Peyer's patch (tissue), 4 donors: Measurements from ENCODE around the gene RNF150. TPM values are rescaled to one million over a fixed set of nuclear protein-coding genes. Genes with fewer than 3 reads are reported as not detected.

Source experiments
- DNase-seq, 3 donors: peaks; one replicate each; pipeline ENCODE4 v3.0.0-alpha.2; 2017 to 2019
- H3K27ac ChIP-seq, 4 donors: fragments of 200-600 bp; sonication (generic); one replicate each; pipeline ENCODE4 v1.5.1; 2016 to 2019
- H3K27me3 ChIP-seq, 2 donors: fragments of 200-600 bp; sonication (generic); one replicate each; pipeline ENCODE4 v1.5.1; 2019
- H3K36me3 ChIP-seq, 3 donors: fragments of 200-600 bp; sonication (generic); one replicate each; pipeline ENCODE4 v1.5.1; 2016 to 2019
- H3K4me1 ChIP-seq, 4 donors: fragments of 200-600 bp; sonication (generic); one replicate each; pipeline ENCODE4 v1.5.1; 2016 to 2019
- H3K4me3 ChIP-seq, 4 donors: fragments of 200-600 bp; sonication (generic); 1 replicate in 3 of 4; 2 replicates in 1 of 4; pipeline ENCODE4 v1.5.1; 2016 to 2019; ENCODE audit warnings: mild to moderate bottlenecking in 1 of 4
- H3K9me3 ChIP-seq, 4 donors: fragments of 200-600 bp; sonication (generic); one replicate each; pipeline ENCODE4 v1.5.1; 2016 to 2019; ENCODE audit warnings: mild to moderate bottlenecking in 1 of 4
- CTCF ChIP-seq, 6 experiments: fragments of 450-650 bp in 4 of 6; fragments of 200-600 bp in 2 of 6; sonication (generic) in 1 of 6; IDR thresholded peaks; one replicate each; pipeline ENCODE4 v1.5.1; 2017 to 2019; ENCODE audit warnings: antibody characterized with exemption in 6 of 6, mild to moderate bottlenecking in 3 of 6, moderate library complexity in 1 of 6
- POLR2A ChIP-seq, 2 donors: fragments of 450-650 bp; IDR thresholded peaks; one replicate each; pipeline ENCODE4 v1.5.1; 2017; ENCODE audit warnings: antibody characterized with exemption in 2 of 2, mild to moderate bottlenecking in 2 of 2, moderate library complexity in 2 of 2
- total RNA-seq, 4 donors: library from RNA; depleted of rRNA; stranded (reverse); fragments of >200 nt; gene quantifications; one replicate each; pipeline ENCODE4 v1.1.0, GENCODE V29; 2016

The RNF150 gene
- total RNA-seq, 4 donors from 2014 or later: 1.2 to 9.9 (median 2.5) TPM

GRCh38 chr4:141045848-141046247 lies 87.4 kb downstream of the RNF150 start:
- Histone ChIP-seq H3K9me3 (peaks cover 0 to 3% (median 0%) of the 10 kb centered on the region in 4 donors), H3K27ac (peak overlapping the region in 1 of 4 donors; percentile 55), H3K4me1 (no peaks in the 10 kb centered on the region), H3K27me3 (no peaks in the 10 kb centered on the region), H3K4me3 (no peak overlapping the region), H3K36me3 (no peaks in the 10 kb centered on the region)
- DNase-seq: no peak
- TF ChIP-seq POLR2A (IDR thresholded peaks at IDR 0.05) (no peak), CTCF (IDR thresholded peaks at IDR 0.05) (no peak)

- no peak for DNase-seq
- no peaks in the 10 kb centered on the region for H3K9me3 ChIP-seq
- H3K27ac ChIP-seq: no peak overlapping the region
- H3K27me3 ChIP-seq: no peaks in the 10 kb centered on the region
- H3K4me3 ChIP-seq: no peak overlapping the region
- H3K36me3 ChIP-seq: no peaks in the 10 kb centered on the region
- no peaks in the 10 kb centered on the region for H3K4me1 ChIP-seq
- TF ChIP-seq CTCF (IDR thresholded peaks at IDR 0.05) (no peak), POLR2A (IDR thresholded peaks at IDR 0.05) (no peak)
These were observed 92.2 kb downstream of the RNF150 start for GRCh38 chr4:141041021-141041476.

DNA sequence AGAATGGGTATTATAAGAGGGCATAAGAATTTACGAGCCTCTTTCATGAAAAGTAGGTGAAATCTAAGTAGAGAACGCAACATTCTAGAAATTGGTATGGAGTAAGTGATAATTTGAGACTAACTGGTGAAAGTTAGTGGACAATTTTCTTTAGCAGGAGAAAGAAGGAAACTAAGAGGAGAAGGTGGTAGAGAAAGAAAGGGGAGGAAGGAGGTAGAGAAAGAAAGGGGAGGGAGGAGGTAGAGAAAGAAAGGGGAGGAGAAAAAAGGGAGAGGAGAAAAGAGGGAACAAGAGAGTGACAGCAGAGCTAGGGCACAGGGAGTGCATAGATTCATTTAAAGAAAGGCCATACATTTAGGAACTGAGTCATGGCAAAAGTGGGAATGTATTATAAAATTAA lies 94.1 kb downstream of the RNF150 start:
- no peak overlapping the region for H3K4me3 ChIP-seq
- TF ChIP-seq POLR2A (IDR thresholded peaks at IDR 0.05): no peak
- no peak for TF ChIP-seq CTCF (IDR thresholded peaks at IDR 0.05)
- no peak for DNase-seq
- no peak overlapping the region for H3K27ac ChIP-seq
- H3K36me3 ChIP-seq: no peaks in the 10 kb centered on the region
- no peaks in the 10 kb centered on the region for H3K4me1 ChIP-seq
- no peaks in the 10 kb centered on the region for H3K27me3 ChIP-seq
- H3K9me3 ChIP-seq: no peaks in the 10 kb centered on the region

DNA sequence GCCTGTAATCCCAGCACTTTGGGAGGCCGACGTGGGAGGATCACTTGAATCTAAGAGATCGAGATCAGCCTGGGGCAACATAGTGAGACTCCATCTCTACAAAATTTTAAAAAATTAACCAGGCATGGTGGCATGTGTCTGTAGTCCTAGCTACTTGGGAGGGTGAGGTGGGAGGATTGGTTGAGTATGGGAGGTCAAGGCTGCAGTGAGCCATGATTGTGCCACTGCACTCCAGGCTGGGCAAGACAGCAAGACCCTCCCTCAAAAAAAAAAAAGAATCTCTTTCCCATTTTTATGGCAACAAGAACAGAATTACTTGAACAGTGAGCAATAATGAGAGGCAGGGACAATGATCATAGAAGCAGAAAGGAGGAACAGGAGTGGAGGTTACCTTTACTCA lies 94.8 kb downstream of the RNF150 start:
- H3K27ac ChIP-seq: no peak overlapping the region
- H3K4me3 ChIP-seq: no peak overlapping the region
- H3K4me1 ChIP-seq: no peaks in the 10 kb centered on the region
- no peak for DNase-seq
- no peaks in the 10 kb centered on the region for H3K27me3 ChIP-seq
- no peaks in the 10 kb centered on the region for H3K9me3 ChIP-seq
- H3K36me3 ChIP-seq: no peaks in the 10 kb centered on the region
- TF ChIP-seq CTCF (IDR thresholded peaks at IDR 0.05) (no peak), POLR2A (IDR thresholded peaks at IDR 0.05) (no peak)

- H3K4me1 ChIP-seq: no peaks in the 10 kb centered on the region
- H3K4me3 ChIP-seq: no peak overlapping the region
- H3K27ac ChIP-seq: no peak overlapping the region
- H3K36me3 ChIP-seq: no peaks in the 10 kb centered on the region
- no peaks in the 10 kb centered on the region for H3K9me3 ChIP-seq
- no peak for DNase-seq
- no peaks in the 10 kb centered on the region for H3K27me3 ChIP-seq
- TF ChIP-seq CTCF (IDR thresholded peaks at IDR 0.05) (no peak), POLR2A (IDR thresholded peaks at IDR 0.05) (no peak)
These were observed 95.8 kb downstream of the RNF150 start for GRCh38 chr4:141037446-141037845.

GRCh38 chr4:141036786-141037185 lies 96.5 kb downstream of the RNF150 start:
- Histone ChIP-seq H3K9me3 (no peaks in the 10 kb centered on the region), H3K36me3 (no peaks in the 10 kb centered on the region), H3K27ac (no peak overlapping the region), H3K4me1 (no peaks in the 10 kb centered on the region), H3K4me3 (no peak overlapping the region), H3K27me3 (no peaks in the 10 kb centered on the region)
- DNase-seq: no peak
- TF ChIP-seq POLR2A (IDR thresholded peaks at IDR 0.05) (no peak), CTCF (IDR thresholded peaks at IDR 0.05) (no peak)
